H1 (cell line): ENCODE data around the gene WASL. TPM values are rescaled to one million over a fixed set of nuclear protein-coding genes. Genes with fewer than 3 reads are reported as not detected.

Source experiments
- CTCF ChIA-PET: fragments of 300-600 bp; sonication (Branson Sonifier 250); formaldehyde crosslinking; loops from one replicate; lab custom pipeline; 2021; ENCODE audit not compliant: partially characterized antibody; lab: Charles Lee
- POLR2A ChIA-PET: fragments of 300-600 bp; sonication (Branson Sonifier 250); formaldehyde crosslinking; loops from one replicate; lab custom pipeline; 2021; ENCODE audit warnings: inconsistent platforms; ENCODE audit not compliant: partially characterized antibody; lab: Charles Lee
- DNase-seq, 2 experiments: peaks; one replicate each; pipeline versions ENCODE4 v3.0.0 to v3.0.0-alpha.2; 2010 to 2022; ENCODE audit warnings: low spot score in 2 of 2, low read depth in 1 of 2, mixed read lengths in 1 of 2
- FAIRE-seq: peaks from 2 replicates; lab custom pipeline; 2011; peaks lifted over from hg19 to GRCh38; lab: Jason Lieb, UNC
- H2AFZ ChIP-seq: 2 replicates; pipeline ENCODE4 v1.8.1; 2012; ENCODE audit warnings: low read length, inconsistent platforms
- H2AK5ac ChIP-seq: 2 replicates; pipeline ENCODE4 v1.6.1; 2013; ENCODE audit warnings: low read depth, low read length
- H2BK120ac ChIP-seq: replicated peaks from 2 replicates; pipeline ENCODE3; 2013; ENCODE audit warnings: low read depth, low read length, inconsistent platforms
- H2BK12ac ChIP-seq: 2 replicates; pipeline ENCODE4 v1.6.1; 2013; ENCODE audit warnings: low read depth, low read length
- H2BK15ac ChIP-seq: 2 replicates; pipeline ENCODE4 v1.6.1; 2013; ENCODE audit warnings: low read length
- H2BK20ac ChIP-seq: 2 replicates; pipeline ENCODE4 v1.6.1; 2013; ENCODE audit warnings: low read length
- H2BK5ac ChIP-seq: 2 replicates; pipeline ENCODE4 v1.6.1; 2013; ENCODE audit warnings: low read depth, low read length
- H3K14ac ChIP-seq: 2 replicates; pipeline ENCODE4 v1.6.1; 2013; ENCODE audit warnings: inconsistent platforms; ENCODE audit not compliant: insufficient read length
- H3K18ac ChIP-seq: 2 replicates; pipeline ENCODE4 v1.6.1; 2013; ENCODE audit warnings: low read length; ENCODE audit errors: extremely low read depth
- H3K23ac ChIP-seq: 2 replicates; pipeline ENCODE4 v1.6.1; 2013; ENCODE audit warnings: inconsistent platforms; ENCODE audit not compliant: insufficient read length
- H3K23me2 ChIP-seq: 2 replicates; pipeline ENCODE4 v1.6.1; 2013; ENCODE audit warnings: low read depth, low read length
- H3K27ac ChIP-seq: 2 replicates; pipeline ENCODE4 v1.6.1; 2011; ENCODE audit warnings: low read depth, low read length, inconsistent platforms
- H3K27me3 ChIP-seq, 4 experiments: replicated peaks in 1 of 4; 1 replicate in 1 of 4; 2 replicates in 3 of 4; pipeline versions ENCODE4 v1.6.1 to v1.8.1; 2011 to 2013; ENCODE audit warnings: low read length in 3 of 4, mild to moderate bottlenecking in 3 of 4, inconsistent platforms in 2 of 4, mixed read lengths in 2 of 4, moderate library complexity in 1 of 4; ENCODE audit not compliant: control insufficient read depth in 3 of 4, insufficient read depth in 3 of 4; ENCODE audit errors: extremely low read depth in 1 of 4
- H3K36me3 ChIP-seq, 4 experiments: 2 replicates each; pipeline versions ENCODE4 v1.6.1 to v1.8.1; 2011 to 2013; ENCODE audit warnings: mild to moderate bottlenecking in 4 of 4, low read length in 3 of 4, moderate library complexity in 2 of 4, control low read depth in 1 of 4, inconsistent platforms in 1 of 4; ENCODE audit not compliant: insufficient read depth in 4 of 4, control insufficient read depth in 2 of 4
- H3K4ac ChIP-seq: replicated peaks from 2 replicates; pipeline ENCODE3; 2013; ENCODE audit warnings: low read length, low read depth, mixed read lengths, inconsistent platforms; ENCODE audit not compliant: insufficient read length
- H3K4me1 ChIP-seq, 4 experiments: replicated peaks in 1 of 4; 1 replicate in 1 of 4; 2 replicates in 3 of 4; pipeline versions ENCODE4 v1.6.1 to v1.8.1; 2011 to 2013; ENCODE audit warnings: low read length in 3 of 4, inconsistent platforms in 2 of 4, mixed read lengths in 1 of 4; ENCODE audit not compliant: insufficient read depth in 4 of 4, control insufficient read depth in 3 of 4
- H3K4me2 ChIP-seq, 2 experiments: 2 replicates each; pipeline versions ENCODE4 v1.6.1 to v1.8.1; 2011 to 2013; ENCODE audit warnings: low read depth in 2 of 2, low read length in 2 of 2, control low read depth in 1 of 2, inconsistent platforms in 1 of 2, mild to moderate bottlenecking in 1 of 2; ENCODE audit not compliant: insufficient read depth in 1 of 2
- H3K4me3 ChIP-seq, 4 experiments: fragments of 200-600, 300-600 bp in 1 of 4; sonication (generic), shearing (Covaris generic), sonication (Bioruptor Twin) in 1 of 4; 2 replicates each; pipeline versions ENCODE4 v1.5.1 to v1.8.1; 2011 to 2016; ENCODE audit warnings: low read length in 4 of 4, low read depth in 3 of 4, control low read depth in 2 of 4, inconsistent platforms in 2 of 4, mild to moderate bottlenecking in 2 of 4, mixed read lengths in 1 of 4, moderate library complexity in 1 of 4; ENCODE audit not compliant: insufficient read depth in 2 of 4; ENCODE audit errors: extremely low read depth in 1 of 4
- H3K56ac ChIP-seq: replicated peaks from 2 replicates; pipeline ENCODE3; 2013; ENCODE audit warnings: low read depth, mild to moderate bottlenecking, mixed read lengths, low read length, inconsistent platforms; ENCODE audit not compliant: insufficient read length
- H3K79me1 ChIP-seq: 2 replicates; pipeline ENCODE4 v1.6.1; 2013; ENCODE audit warnings: low read depth, low read length, control low read depth
- H3K79me2 ChIP-seq, 2 experiments: 2 replicates each; pipeline versions ENCODE4 v1.6.1 to v1.8.1; 2012 to 2013; ENCODE audit warnings: low read length in 2 of 2, mild to moderate bottlenecking in 2 of 2, inconsistent platforms in 1 of 2; ENCODE audit not compliant: insufficient read depth in 2 of 2, control insufficient read depth in 1 of 2
- H3K9ac ChIP-seq, 4 experiments: replicated peaks in 1 of 4; 1 replicate in 1 of 4; 2 replicates in 3 of 4; pipeline versions ENCODE4 v1.6.1 to v1.8.1; 2011 to 2013; ENCODE audit warnings: low read depth in 3 of 4, low read length in 3 of 4, control low read depth in 2 of 4, mild to moderate bottlenecking in 2 of 4, moderate library complexity in 2 of 4, inconsistent platforms in 1 of 4; ENCODE audit errors: extremely low read depth in 1 of 4
- H3K9me3 ChIP-seq, 2 experiments: 2 replicates each; pipeline versions ENCODE4 v1.6.1 to v1.8.1; 2012 to 2013; ENCODE audit warnings: mild to moderate bottlenecking in 2 of 2, moderate library complexity in 2 of 2, control low read depth in 1 of 2, inconsistent platforms in 1 of 2, low read depth in 1 of 2, low read length in 1 of 2, mixed read lengths in 1 of 2; ENCODE audit not compliant: insufficient read depth in 2 of 2
- H4K20me1 ChIP-seq, 2 experiments: replicated peaks in 1 of 2; 2 replicates each; pipeline versions ENCODE3 to v1.8.1; 2011 to 2013; ENCODE audit warnings: inconsistent platforms in 2 of 2, low read length in 2 of 2, mild to moderate bottlenecking in 1 of 2; ENCODE audit not compliant: insufficient read depth in 2 of 2, control insufficient read depth in 1 of 2
- H4K5ac ChIP-seq: 2 replicates; pipeline ENCODE4 v1.6.1; 2013; ENCODE audit warnings: low read length, low read depth, mixed read lengths, inconsistent platforms; ENCODE audit not compliant: insufficient read length
- H4K8ac ChIP-seq: 2 replicates; pipeline ENCODE4 v1.8.0; 2013; ENCODE audit warnings: mild to moderate bottlenecking, moderate library complexity, low read length, inconsistent platforms; ENCODE audit not compliant: insufficient read depth; ENCODE audit errors: extremely low read depth
- H4K91ac ChIP-seq: replicated peaks from 2 replicates; pipeline ENCODE3; 2013; ENCODE audit warnings: low read length, mixed read lengths, inconsistent platforms; ENCODE audit not compliant: insufficient read length
- BCL11A ChIP-seq, 2 experiments: IDR thresholded peaks; one replicate each; pipeline ENCODE4 v1.6.1; 2011; ENCODE audit warnings: low read depth in 2 of 2, low read length in 2 of 2, mild to moderate bottlenecking in 2 of 2
- CBX8 ChIP-seq: fragments of 300-800, 300-1000 bp; sonication (generic); IDR thresholded peaks from 2 replicates; pipeline ENCODE4 v1.7.1; 2016; ENCODE audit warnings: low read depth, low read length, borderline replicate concordance
- CHD2 ChIP-seq: IDR thresholded peaks from 2 replicates; pipeline ENCODE4 v1.6.1; 2012; ENCODE audit warnings: low read length, improper control_type of control experiment
- GTF2F1 ChIP-seq: IDR thresholded peaks from 2 replicates; pipeline ENCODE4 v1.6.1; 2012; ENCODE audit warnings: low read depth, low read length, improper control_type of control experiment, borderline replicate concordance
- MAFK ChIP-seq: IDR thresholded peaks from 2 replicates; pipeline ENCODE4 v1.6.1; 2012; ENCODE audit warnings: low read depth, mild to moderate bottlenecking, improper control_type of control experiment, low read length
- MAX ChIP-seq: IDR thresholded peaks from 2 replicates; pipeline ENCODE4 v1.6.1; 2012; ENCODE audit warnings: inconsistent platforms
- PHF8 ChIP-seq: fragments of 200-600 bp; sonication (generic); conservative IDR thresholded peaks from 2 replicates; pipeline ENCODE4 v1.7.1; 2012; ENCODE audit warnings: low read depth, mild to moderate bottlenecking, inconsistent platforms, low read length, moderate library complexity
- POLR2A ChIP-seq, 2 experiments: IDR thresholded peaks; 1 replicate in 1 of 2; 2 replicates in 1 of 2; pipeline ENCODE4 v1.6.1; 2011; ENCODE audit warnings: low read depth in 2 of 2, low read length in 2 of 2, mild to moderate bottlenecking in 2 of 2; ENCODE audit errors: control extremely low read depth in 1 of 2
- POU5F1 ChIP-seq: IDR thresholded peaks from 2 replicates; pipeline ENCODE4 v1.6.1; 2011; ENCODE audit warnings: low read depth, mild to moderate bottlenecking, low read length, moderate library complexity
- RXRA ChIP-seq: IDR thresholded peaks from 2 replicates; pipeline ENCODE4 v1.6.1; 2011; ENCODE audit warnings: low read depth, mild to moderate bottlenecking, low read length, moderate library complexity; ENCODE audit not compliant: insufficient read depth
- SIN3A ChIP-seq, 2 experiments: IDR thresholded peaks in 1 of 2; conservative IDR thresholded peaks in 1 of 2; 2 replicates each; pipeline ENCODE4 v1.6.1; 2011 to 2012; ENCODE audit warnings: low read length in 2 of 2, improper control_type of control experiment in 1 of 2, low read depth in 1 of 2, mild to moderate bottlenecking in 1 of 2
- SIRT6 ChIP-seq: IDR thresholded peaks from one replicate; pipeline ENCODE4 v1.7.1; 2012; ENCODE audit warnings: low read length, inconsistent platforms
- SIX5 ChIP-seq: IDR thresholded peaks from 2 replicates; pipeline ENCODE4 v1.6.1; 2011; ENCODE audit warnings: mild to moderate bottlenecking, low read depth, low read length
- polyA plus RNA-seq, 7 experiments: library from polyadenylated mRNA; depleted of rRNA in 3 of 7; stranded (reverse) in 5 of 7; unstranded in 2 of 7; fragments of >200 nt in 5 of 7; fragments of 200-250 nt in 2 of 7; gene quantifications; 1 replicate in 5 of 7; 2 replicates in 1 of 7; 4 replicates in 1 of 7; pipeline versions ENCODE4 v1.2.1 to v1.2.3, GENCODE V29; 2011 to 2013; ENCODE audit warnings: missing spikeins in 2 of 7, mixed read lengths in 2 of 7
- total RNA-seq: library from RNA; stranded (reverse); fragmentation: NEBNext Ultra II Directional; extraction: Animal tissue kit (Norgen Biotek cat#: 25700); gene quantifications from 2 replicates; pipeline ENCODE4 v1.2.1, GENCODE V29; 2021

The WASL gene
- total and polyA plus RNA-seq, 2 of the 8 experiments (the other 6 are each of a cell fraction or from before 2014, with no cell fraction given), result 7.7 to 38.9 TPM

DNA sequence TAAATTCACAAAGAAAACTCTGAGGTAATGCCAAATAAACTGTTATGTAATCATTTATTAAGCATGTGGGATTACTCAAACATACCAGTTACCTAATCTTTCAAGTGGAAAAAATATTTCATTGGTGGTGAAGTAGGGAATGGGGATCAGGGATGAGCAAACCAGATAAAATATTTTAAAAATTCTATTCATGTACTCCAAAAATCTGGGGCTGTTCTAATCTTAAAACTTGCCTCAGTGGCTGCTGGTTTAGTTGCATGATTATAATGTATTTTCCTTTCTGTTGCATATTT, 73.7 kb downstream of the WASL start:
- no peak overlapping the region for H3K4me3 ChIP-seq
- H2BK5ac ChIP-seq, result no peak overlapping the region
- TF ChIP-seq SIRT6 (no peak), PHF8 (no peak), GTF2F1 (no peak), POU5F1 (no peak), BCL11A (IDR thresholded peaks at IDR 0.05; ENCODE audit: low read depth in 2 of 2, low read length in 2 of 2) (no peak), POLR2A (IDR thresholded peaks at IDR 0.05; ENCODE audit: control extremely low read depth in 1 of 2, low read depth in 2 of 2, low read length in 2 of 2) (no peak), CBX8 (no peak), SIX5 (no peak), RXRA (no peak), CHD2 (no peak), MAFK (no peak), SIN3A (conservative IDR thresholded peaks at IDR 0.05 in 1 of 2, IDR thresholded peaks at IDR 0.05 in 1 of 2; ENCODE audit: low read depth in 1 of 2, low read length in 2 of 2) (no peak), MAX (no peak)
- ChIA-PET POLR2A (no interaction called here), CTCF (interaction anchor here (1.5 to 1.8 kb wide), 2 partner anchors 38 to 51 kb away, joined by 6 to 11 read pairs; no protein-coding TSS in a partner anchor)
- no peaks in the 10 kb centered on the region; a peak in 2 of 8 replicates for H3K36me3 ChIP-seq
- no peak for FAIRE-seq
- H4K91ac ChIP-seq, result no peak overlapping the region
- H3K4ac ChIP-seq, result no peak overlapping the region
- no peak overlapping the region for H2BK15ac ChIP-seq
- H2BK20ac ChIP-seq, result no peak overlapping the region
- H3K79me2 ChIP-seq, result no peaks in the 10 kb centered on the region
- H3K23me2 ChIP-seq, result no peaks in the 10 kb centered on the region
- no peak for DNase-seq
- no peak overlapping the region for H2AK5ac ChIP-seq
- no peak overlapping the region for H3K27ac ChIP-seq
- no peak overlapping the region for H2BK120ac ChIP-seq
- no peaks in the 10 kb centered on the region for H3K4me1 ChIP-seq
- H2AFZ ChIP-seq, result no peak overlapping the region
- H4K5ac ChIP-seq, result no peak overlapping the region
- H3K23ac ChIP-seq, result no peak overlapping the region
- H3K79me1 ChIP-seq, result no peaks in the 10 kb centered on the region
- no peak overlapping the region for H3K4me2 ChIP-seq
- H3K56ac ChIP-seq, result no peak overlapping the region
- H3K14ac ChIP-seq, result no peak overlapping the region
- no peak overlapping the region for H3K18ac ChIP-seq
- peaks cover 0 to 1% (median 0%) of the 10 kb centered on the region in 4 experiments; a peak in 1 of 7 replicates for H3K27me3 ChIP-seq
- H2BK12ac ChIP-seq, result no peak overlapping the region
- no peak overlapping the region for H4K8ac ChIP-seq
- no peaks in the 10 kb centered on the region for H3K9me3 ChIP-seq
- H3K9ac ChIP-seq, result no peak overlapping the region
- no peaks in the 10 kb centered on the region for H4K20me1 ChIP-seq
